A673 (cell line): ENCODE results near the gene HAT1. TPM values are rescaled to one million over a fixed set of nuclear protein-coding genes. Genes with fewer than 3 reads are reported as not detected.

Experiments used
- BruUV-seq: library from RNA; stranded (reverse); fragments of 400-500 nt; replicated peaks from 2 replicates; lab custom pipeline; 2021; lab: Mats Ljungman, UMichigan
- CTCF ChIA-PET: fragments of 300-600 bp; sonication (Branson Sonifier 250); formaldehyde crosslinking; loops from one replicate; lab custom pipeline; 2022; ENCODE audit warnings: antibody characterized with exemption; lab: Charles Lee
- POLR2A ChIA-PET: fragments of 300-600 bp; sonication (Branson Sonifier 250); formaldehyde crosslinking; loops from one replicate; lab custom pipeline; 2022; ENCODE audit warnings: antibody characterized with exemption; ENCODE audit not compliant: low non-redundant PET; lab: Charles Lee
- DNase-seq: peaks from one replicate; pipeline ENCODE4 v3.0.0-alpha.2; 2015; ENCODE audit warnings: low spot score
- H3K27ac ChIP-seq: fragments of 200-600 bp; sonication (generic); 2 replicates; pipeline ENCODE4 v1.5.1; 2016; ENCODE audit warnings: mixed run types, low read depth, mild to moderate bottlenecking, mixed read lengths, antibody characterized with exemption, low read length; ENCODE audit not compliant: poor library complexity, severe bottlenecking
- H3K27me3 ChIP-seq: fragments of 200-600 bp; sonication (generic); replicated peaks from 2 replicates; pipeline ENCODE4 v1.6.1; 2017; ENCODE audit warnings: mixed run types, low read depth, mild to moderate bottlenecking, mixed read lengths, antibody characterized with exemption, low read length; ENCODE audit not compliant: insufficient read depth, poor library complexity
- H3K36me3 ChIP-seq: fragments of 200-600 bp; sonication (generic); 2 replicates; pipeline ENCODE4 v1.6.1; 2016; ENCODE audit warnings: mixed run types, mild to moderate bottlenecking, mixed read lengths, antibody characterized with exemption, low read length; ENCODE audit not compliant: insufficient read depth, poor library complexity, severe bottlenecking
- H3K4me1 ChIP-seq: fragments of 200-600 bp; sonication (generic); 2 replicates; pipeline ENCODE4 v1.6.1; 2017; ENCODE audit warnings: mixed run types, mild to moderate bottlenecking, mixed read lengths, antibody characterized with exemption, low read length; ENCODE audit not compliant: insufficient read depth, poor library complexity, severe bottlenecking
- H3K4me3 ChIP-seq: fragments of 200-600 bp; sonication (generic); 2 replicates; pipeline ENCODE4 v1.5.1; 2016; ENCODE audit warnings: low read depth, mixed run types, mild to moderate bottlenecking, mixed read lengths, low read length; ENCODE audit not compliant: poor library complexity, severe bottlenecking
- H3K9me3 ChIP-seq: fragments of 200-600 bp; sonication (generic); 2 replicates; pipeline ENCODE4 v1.6.1; 2016; ENCODE audit warnings: mixed run types, low read depth, mild to moderate bottlenecking, mixed read lengths, antibody characterized with exemption, low read length; ENCODE audit not compliant: poor library complexity, severe bottlenecking
- EZH2 ChIP-seq: fragments of 200-600 bp; sonication (generic); IDR thresholded peaks from 2 replicates; pipeline ENCODE4 v1.6.1; 2017; ENCODE audit warnings: borderline replicate concordance, low read depth, mild to moderate bottlenecking, mixed read lengths, antibody characterized with exemption, low read length; ENCODE audit not compliant: poor library complexity, severe bottlenecking
- intact Hi-C: fragments of 100-400 bp; cut with micrococcal nuclease; formaldehyde crosslinking; loops from one replicate; pipeline ENCODE4 v1.10.0; 2022; ENCODE audit not compliant: unreplicated experiment
- total RNA-seq: library from RNA; stranded (reverse); gene quantifications from 2 replicates; pipeline ENCODE4 v1.2.3, GENCODE V29; 2021
- TF ChIP-seq, protein P1 (sequence below): fragments of 300-800, 200-600 bp; sonication (generic); conservative IDR thresholded peaks from 2 replicates; pipeline ENCODE4 v1.5.1; 2017; ENCODE audit warnings: low read depth, mild to moderate bottlenecking, antibody characterized with exemption, low read length, moderate library complexity, mixed read lengths

The HAT1 gene
- total RNA-seq, 1 experiment from 2014 or later = 115 TPM

GRCh38 chr2:171999604-172000469, 77.6 kb downstream of the HAT1 start, which contains the start of gene METAP1D:
TSS of gene METAP1D (plus strand) at chr2:171999953. CDS start at chr2:171999970, 17 bp downstream.
- ChIA-PET POLR2A (no interaction called here), CTCF (no interaction called here)
- Histone ChIP-seq H3K36me3 (no peaks in the 10 kb centered on the region), H3K27ac (peak within 1 kb of the TSS; percentile 63), H3K4me1 (peaks cover 13% of the 10 kb centered on the region), H3K9me3 (no peaks in the 10 kb centered on the region), H3K4me3 (peak within 1 kb of the TSS; percentile 63), H3K27me3 (no peaks in the 10 kb centered on the region)
- TSS peak; percentile 77 for BruUV-seq
- peak; percentile 97 for DNase-seq
- intact Hi-C loops = loop anchor here (5.0 kb wide), 1 partner anchor 92 kb away; no protein-coding TSS in a partner anchor
- TF ChIP-seq, protein P1, sequence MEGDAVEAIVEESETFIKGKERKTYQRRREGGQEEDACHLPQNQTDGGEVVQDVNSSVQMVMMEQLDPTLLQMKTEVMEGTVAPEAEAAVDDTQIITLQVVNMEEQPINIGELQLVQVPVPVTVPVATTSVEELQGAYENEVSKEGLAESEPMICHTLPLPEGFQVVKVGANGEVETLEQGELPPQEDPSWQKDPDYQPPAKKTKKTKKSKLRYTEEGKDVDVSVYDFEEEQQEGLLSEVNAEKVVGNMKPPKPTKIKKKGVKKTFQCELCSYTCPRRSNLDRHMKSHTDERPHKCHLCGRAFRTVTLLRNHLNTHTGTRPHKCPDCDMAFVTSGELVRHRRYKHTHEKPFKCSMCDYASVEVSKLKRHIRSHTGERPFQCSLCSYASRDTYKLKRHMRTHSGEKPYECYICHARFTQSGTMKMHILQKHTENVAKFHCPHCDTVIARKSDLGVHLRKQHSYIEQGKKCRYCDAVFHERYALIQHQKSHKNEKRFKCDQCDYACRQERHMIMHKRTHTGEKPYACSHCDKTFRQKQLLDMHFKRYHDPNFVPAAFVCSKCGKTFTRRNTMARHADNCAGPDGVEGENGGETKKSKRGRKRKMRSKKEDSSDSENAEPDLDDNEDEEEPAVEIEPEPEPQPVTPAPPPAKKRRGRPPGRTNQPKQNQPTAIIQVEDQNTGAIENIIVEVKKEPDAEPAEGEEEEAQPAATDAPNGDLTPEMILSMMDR = no peak
- no peak for TF ChIP-seq EZH2

DNA sequence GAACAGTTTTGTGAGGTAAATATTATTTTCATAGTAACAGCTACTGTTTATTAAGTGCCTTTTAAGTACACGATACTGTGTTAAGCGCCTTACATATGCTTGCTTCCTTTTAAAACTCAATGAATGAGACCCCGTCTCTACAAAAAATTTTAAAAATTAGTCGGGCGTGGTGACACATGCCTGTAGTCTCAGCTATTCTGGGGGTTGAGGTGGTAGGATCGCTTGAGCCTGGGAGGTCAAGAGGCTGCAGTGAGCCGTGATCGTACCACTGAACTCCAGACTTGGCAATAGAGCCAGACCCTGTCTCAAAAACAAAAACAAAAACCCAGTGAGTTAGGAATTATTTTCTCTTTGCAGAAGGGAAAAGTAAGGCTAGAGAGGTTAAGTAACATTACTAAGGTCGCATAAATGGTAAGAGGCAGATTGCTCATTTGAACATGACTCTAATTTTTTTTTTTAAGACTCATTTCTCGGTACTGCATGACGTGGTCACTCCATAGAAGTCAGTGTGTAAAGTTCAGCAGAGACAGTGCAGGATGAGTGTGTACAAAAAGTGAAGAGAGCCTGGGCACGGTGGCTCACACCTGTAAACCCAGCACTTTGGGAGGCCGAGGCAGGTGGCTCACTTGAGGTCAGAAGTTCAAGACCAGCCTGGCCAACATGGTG, 78.6 kb downstream of the HAT1 start:
- Histone ChIP-seq H3K4me3 (peak overlapping the region; percentile 63), H3K27me3 (no peaks in the 10 kb centered on the region), H3K36me3 (no peaks in the 10 kb centered on the region), H3K4me1 (peaks cover 13% of the 10 kb centered on the region), H3K27ac (peak overlapping the region; percentile 63), H3K9me3 (no peaks in the 10 kb centered on the region)
- DNase-seq = no peak
- POLR2A ChIA-PET = no interaction called here
- BruUV-seq = no TSS peak
- CTCF ChIA-PET = no interaction called here
- intact Hi-C loops = loop anchor here (5.0 kb wide), 1 partner anchor 91 kb away; no protein-coding TSS in a partner anchor
- no peak for TF ChIP-seq EZH2
- TF ChIP-seq, protein P1 = no peak

DNA sequence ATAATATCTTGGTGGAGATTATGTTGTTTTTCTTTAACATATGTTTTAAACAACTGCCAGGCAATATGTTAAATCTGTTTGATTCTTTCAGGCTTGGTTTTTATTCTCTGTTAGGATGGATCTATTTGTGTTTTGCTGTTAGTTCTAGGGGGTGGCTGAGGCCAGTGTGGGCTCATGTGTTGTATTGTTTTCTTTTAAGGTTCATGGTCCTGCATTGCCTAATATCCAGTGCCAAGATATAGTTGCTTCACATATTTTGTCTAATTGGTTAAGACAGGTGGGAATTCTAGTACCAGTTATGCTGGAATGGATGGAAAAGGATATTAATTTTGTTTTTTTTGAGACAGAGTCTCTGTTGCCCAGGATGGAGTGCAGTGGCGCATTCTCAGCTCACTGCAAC, 85.1 kb downstream of the HAT1 start:
- ChIA-PET CTCF (no interaction called here), POLR2A (no interaction called here)
- no peak for DNase-seq
- TF ChIP-seq, protein P1 = no peak
- no peak for TF ChIP-seq EZH2
- no peak overlapping the region for H3K27ac ChIP-seq
- no peaks in the 10 kb centered on the region for H3K27me3 ChIP-seq
- no peaks in the 10 kb centered on the region for H3K36me3 ChIP-seq
- peaks cover 9% of the 10 kb centered on the region for H3K4me1 ChIP-seq
- intact Hi-C loops = no loop called here
- BruUV-seq = no TSS peak
- H3K9me3 ChIP-seq = no peaks in the 10 kb centered on the region
- no peak overlapping the region for H3K4me3 ChIP-seq
